Colon (tissue), 2 donors: Measurements from ENCODE around the gene CHAF1A.

ENCODE experiments used
- FAIRE-seq: peaks from 2 replicates; lab custom pipeline; 2012; peaks lifted over from hg19 to GRCh38; lab: Jason Lieb, UNC
- donor health status: control.
- donor health status: control.

CHAF1A gene

GRCh38 chr19:4405977-4406376, 3.5 kb downstream of the CHAF1A start:
- no peak for FAIRE-seq

- FAIRE-seq = no peak
Measured at GRCh38 chr19:4406626-4407025, 4.2 kb downstream of the CHAF1A start.

- FAIRE-seq = no peak
Measured at GRCh38 chr19:4409123-4409933, 6.9 kb downstream of the CHAF1A start.

- no peak for FAIRE-seq
Measured at GRCh38 chr19:4413588-4413987, 11.1 kb downstream of the CHAF1A start.

GRCh38 chr19:4414144-4414799, 11.8 kb downstream of the CHAF1A start:
- no peak for FAIRE-seq

- FAIRE-seq = no peak
Measured at GRCh38 chr19:4414800-4415321, 12.4 kb downstream of the CHAF1A start.

- FAIRE-seq = no peak
Measured at GRCh38 chr19:4415352-4415751, 12.9 kb downstream of the CHAF1A start.

GRCh38 chr19:4416268-4416667, 13.8 kb downstream of the CHAF1A start:
- FAIRE-seq = no peak

- FAIRE-seq = no peak
Measured at GRCh38 chr19:4423416-4424126, 21.1 kb downstream of the CHAF1A start.

GRCh38 chr19:4425537-4425936, 23.1 kb downstream of the CHAF1A start:
- no peak for FAIRE-seq

- FAIRE-seq = no peak
Measured at GRCh38 chr19:4428326-4428975, 26.0 kb downstream of the CHAF1A start.

GRCh38 chr19:4429256-4429655, 26.8 kb downstream of the CHAF1A start:
- FAIRE-seq = no peak

GRCh38 chr19:4429771-4430171, 27.3 kb downstream of the CHAF1A start:
- no peak for FAIRE-seq

- no peak for FAIRE-seq
Measured at GRCh38 chr19:4430760-4431159, 28.3 kb downstream of the CHAF1A start.

- no peak for FAIRE-seq
Measured at GRCh38 chr19:4431296-4431695, 28.9 kb downstream of the CHAF1A start.

- no peak for FAIRE-seq
Measured at GRCh38 chr19:4431808-4432674, 29.6 kb downstream of the CHAF1A start.

GRCh38 chr19:4432918-4433506, 30.6 kb downstream of the CHAF1A start:
- no peak for FAIRE-seq

GRCh38 chr19:4434391-4434790, 32.0 kb downstream of the CHAF1A start:
- FAIRE-seq = no peak

GRCh38 chr19:4436231-4436630, 33.8 kb downstream of the CHAF1A start:
- no peak for FAIRE-seq

GRCh38 chr19:4437103-4437502, 34.7 kb downstream of the CHAF1A start:
- no peak for FAIRE-seq

- FAIRE-seq = no peak
Measured at GRCh38 chr19:4439243-4439642, 36.8 kb downstream of the CHAF1A start.
